KOPT-K1 (cell line): ENCODE measurements around the gene IGLL5.

Source experiments
- H3K27ac ChIP-seq: fragments of 200-600 bp; sonication (generic); 2 replicates; pipeline ENCODE4 v1.5.1; 2016; ENCODE audit warnings: antibody characterized with exemption, mild to moderate bottlenecking, low read depth, low read length; ENCODE audit not compliant: poor library complexity, severe bottlenecking
- H3K36me3 ChIP-seq: fragments of 200-600 bp; sonication (generic); 2 replicates; pipeline ENCODE4 v1.5.1; 2017; ENCODE audit warnings: antibody characterized with exemption, mild to moderate bottlenecking, low read length, moderate library complexity; ENCODE audit not compliant: insufficient read depth
- H3K9me3 ChIP-seq: fragments of 200-600 bp; sonication (generic); 2 replicates; pipeline ENCODE4 v1.5.1; 2017; ENCODE audit warnings: antibody characterized with exemption, low read length, mild to moderate bottlenecking; ENCODE audit not compliant: insufficient read depth, poor library complexity, severe bottlenecking

IGLL5 gene

DNA sequence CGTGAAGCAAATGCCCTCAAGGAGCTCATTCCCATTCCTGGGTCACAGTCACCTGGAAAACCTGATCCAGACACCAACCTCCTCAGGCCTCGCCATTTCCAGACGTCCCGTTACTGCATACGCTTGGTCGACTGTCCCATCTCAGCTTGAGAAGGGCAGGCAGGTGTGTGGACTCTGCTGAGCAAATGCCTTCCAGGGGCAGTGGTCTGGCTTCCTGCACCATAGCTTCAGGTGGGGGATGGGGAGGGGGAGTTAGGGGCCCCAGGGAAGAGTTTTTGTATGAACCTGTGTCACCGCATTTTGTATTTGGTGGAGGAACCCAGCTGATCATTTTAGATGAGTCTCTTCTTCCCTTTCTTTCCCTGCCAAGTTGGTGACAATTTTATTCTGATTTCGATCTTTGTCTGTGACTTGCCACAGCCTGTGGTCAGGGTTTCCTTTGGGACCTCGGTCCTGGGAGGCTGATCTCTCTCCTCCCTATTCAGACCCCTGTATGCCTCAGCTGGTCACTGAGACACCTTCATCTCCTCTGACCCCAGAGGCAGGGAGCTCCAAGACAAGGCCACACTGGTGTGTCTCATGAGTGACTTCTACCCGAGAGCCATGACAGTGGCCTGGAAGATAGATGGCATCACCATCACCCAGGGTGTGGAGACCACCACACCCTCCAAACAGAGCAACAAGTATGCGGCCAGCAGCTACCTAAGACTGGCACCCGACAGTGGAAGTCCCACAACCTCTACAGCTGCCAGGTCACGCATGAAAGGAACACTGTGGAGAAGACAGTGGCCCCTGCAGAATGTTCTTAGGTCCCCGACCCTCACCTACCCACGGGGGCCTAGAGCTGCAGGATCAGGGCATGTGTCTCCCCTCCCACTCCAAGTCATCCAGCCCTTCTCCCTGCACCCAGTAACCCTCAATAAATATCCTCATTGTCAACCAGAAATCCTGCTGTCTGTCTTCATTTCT, 22.9 kb downstream of the IGLL5 start:
- H3K36me3 ChIP-seq, result no peaks in the 10 kb centered on the region
- H3K9me3 ChIP-seq, result no peaks in the 10 kb centered on the region
- no peak overlapping the region for H3K27ac ChIP-seq

DNA sequence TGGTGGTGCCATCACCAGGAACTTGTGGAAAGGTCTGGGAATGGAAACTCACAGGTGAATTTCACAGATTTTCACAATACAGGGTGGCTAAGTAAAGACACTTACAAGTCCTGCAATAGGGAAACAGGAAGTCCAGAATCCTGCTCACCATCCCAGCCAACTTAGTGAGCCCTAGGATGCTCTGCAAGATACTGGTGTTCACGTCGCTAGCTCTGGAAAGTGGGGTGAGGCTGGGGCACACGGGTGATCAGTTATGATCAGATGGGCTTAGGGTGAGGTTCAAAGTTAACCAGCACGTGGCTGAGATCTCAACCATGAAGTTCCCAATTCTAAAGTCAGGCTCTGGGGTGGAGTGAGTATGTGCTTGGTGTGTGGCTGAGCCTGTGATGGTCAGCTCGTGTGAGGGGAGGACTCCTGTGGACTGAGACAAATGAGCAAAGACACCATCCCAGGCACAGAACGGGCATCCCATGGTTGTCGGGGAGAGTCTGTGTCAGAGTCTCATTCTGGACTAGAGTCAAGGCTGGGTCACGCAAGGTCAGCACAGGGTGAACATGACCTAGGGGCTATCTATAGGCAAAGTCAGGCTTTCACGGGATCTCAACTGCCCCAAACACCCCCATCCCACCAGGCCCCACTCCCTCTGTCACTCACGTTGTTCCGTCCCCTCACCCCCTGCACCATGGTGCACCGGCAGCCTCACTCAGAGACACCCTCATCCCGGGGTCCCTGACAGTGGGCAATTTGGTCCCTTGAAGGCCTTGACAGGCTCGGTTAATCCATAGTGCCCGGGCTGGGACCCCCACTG, 23.9 kb downstream of the IGLL5 start:
- H3K27ac ChIP-seq, result no peak overlapping the region
- no peaks in the 10 kb centered on the region for H3K36me3 ChIP-seq
- no peaks in the 10 kb centered on the region for H3K9me3 ChIP-seq

DNA sequence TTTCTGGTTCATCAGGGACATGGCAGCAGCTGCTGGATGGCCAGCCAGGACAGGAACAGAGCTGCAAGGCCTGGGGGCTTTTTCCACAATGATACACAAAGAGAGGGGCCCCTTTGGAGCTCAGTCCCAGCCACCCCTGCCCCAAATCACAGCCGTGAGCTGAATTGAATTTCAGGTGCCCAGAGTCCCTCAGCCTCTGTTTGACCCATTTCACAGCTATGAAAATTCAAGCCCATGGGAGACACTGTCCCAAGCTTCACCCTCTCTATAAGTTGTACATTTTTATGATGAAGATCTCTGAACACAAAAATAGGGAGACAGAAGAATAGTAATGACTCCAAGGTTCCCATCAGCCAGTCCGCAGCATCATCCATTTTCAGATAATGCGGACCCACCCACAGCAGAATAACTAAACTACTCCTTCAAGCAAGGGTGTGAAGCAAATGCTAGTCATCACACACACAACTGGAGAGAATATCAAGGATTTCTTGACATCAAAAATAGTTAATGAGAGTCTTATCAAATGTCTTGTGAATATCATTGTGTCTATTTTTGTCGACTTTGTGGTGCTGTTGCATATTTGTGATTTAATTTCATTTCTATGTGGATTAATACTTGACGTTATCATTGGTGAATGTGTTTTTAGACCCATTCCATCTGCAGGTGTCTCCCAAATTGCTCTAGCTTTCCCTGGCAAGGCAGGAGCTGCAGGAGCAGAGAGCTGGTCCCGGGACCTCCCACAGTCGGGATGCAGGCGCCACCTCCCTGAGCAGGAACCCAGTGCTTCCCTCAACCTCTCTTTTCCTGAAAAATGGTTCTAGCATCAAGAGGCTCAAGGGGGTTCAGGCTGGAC, 24.7 kb downstream of the IGLL5 start:
- no peak overlapping the region for H3K27ac ChIP-seq
- no peaks in the 10 kb centered on the region for H3K9me3 ChIP-seq
- H3K36me3 ChIP-seq, result no peaks in the 10 kb centered on the region

DNA sequence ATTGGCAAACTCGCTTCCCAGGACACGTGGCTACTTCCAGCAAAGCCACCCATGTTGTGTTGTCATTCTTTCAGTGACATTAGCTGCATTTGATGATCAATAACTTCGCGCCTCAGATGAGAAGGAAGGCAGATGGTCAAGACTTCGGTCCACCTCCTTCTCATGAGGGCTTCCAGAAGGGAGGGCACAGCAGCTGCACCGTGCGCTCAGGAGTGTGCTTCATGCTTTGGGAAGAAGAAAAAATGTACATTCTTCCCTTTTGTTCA, 25.3 kb downstream of the IGLL5 start:
- Histone ChIP-seq H3K9me3 (no peaks in the 10 kb centered on the region), H3K27ac (no peak overlapping the region)

DNA sequence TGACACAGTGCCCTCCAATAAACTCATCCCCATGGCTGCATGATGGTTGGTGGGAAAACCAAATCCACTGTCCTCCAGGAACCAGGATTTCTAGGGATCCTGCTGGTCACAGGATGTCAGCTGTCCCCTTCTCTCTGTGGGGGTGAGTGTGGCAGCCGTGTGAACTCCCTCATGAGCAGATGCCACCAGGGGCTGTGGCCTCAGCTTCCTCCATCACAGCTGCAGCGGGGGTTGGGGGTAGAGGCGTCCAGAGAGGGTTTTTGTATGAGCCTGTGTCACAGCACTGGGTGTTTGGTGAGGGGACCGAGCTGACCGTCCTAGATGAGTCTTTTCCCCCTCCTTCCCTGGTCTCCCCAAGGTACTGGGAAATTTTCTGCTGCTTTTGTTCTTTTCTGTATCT, 26.4 kb downstream of the IGLL5 start:
- H3K9me3 ChIP-seq, result no peaks in the 10 kb centered on the region
- no peak overlapping the region for H3K27ac ChIP-seq
- no peaks in the 10 kb centered on the region for H3K36me3 ChIP-seq

More for the DNA sequence above, 25.3 kb downstream of the IGLL5 start:
- H3K36me3 ChIP-seq, result no peaks in the 10 kb centered on the region

DNA sequence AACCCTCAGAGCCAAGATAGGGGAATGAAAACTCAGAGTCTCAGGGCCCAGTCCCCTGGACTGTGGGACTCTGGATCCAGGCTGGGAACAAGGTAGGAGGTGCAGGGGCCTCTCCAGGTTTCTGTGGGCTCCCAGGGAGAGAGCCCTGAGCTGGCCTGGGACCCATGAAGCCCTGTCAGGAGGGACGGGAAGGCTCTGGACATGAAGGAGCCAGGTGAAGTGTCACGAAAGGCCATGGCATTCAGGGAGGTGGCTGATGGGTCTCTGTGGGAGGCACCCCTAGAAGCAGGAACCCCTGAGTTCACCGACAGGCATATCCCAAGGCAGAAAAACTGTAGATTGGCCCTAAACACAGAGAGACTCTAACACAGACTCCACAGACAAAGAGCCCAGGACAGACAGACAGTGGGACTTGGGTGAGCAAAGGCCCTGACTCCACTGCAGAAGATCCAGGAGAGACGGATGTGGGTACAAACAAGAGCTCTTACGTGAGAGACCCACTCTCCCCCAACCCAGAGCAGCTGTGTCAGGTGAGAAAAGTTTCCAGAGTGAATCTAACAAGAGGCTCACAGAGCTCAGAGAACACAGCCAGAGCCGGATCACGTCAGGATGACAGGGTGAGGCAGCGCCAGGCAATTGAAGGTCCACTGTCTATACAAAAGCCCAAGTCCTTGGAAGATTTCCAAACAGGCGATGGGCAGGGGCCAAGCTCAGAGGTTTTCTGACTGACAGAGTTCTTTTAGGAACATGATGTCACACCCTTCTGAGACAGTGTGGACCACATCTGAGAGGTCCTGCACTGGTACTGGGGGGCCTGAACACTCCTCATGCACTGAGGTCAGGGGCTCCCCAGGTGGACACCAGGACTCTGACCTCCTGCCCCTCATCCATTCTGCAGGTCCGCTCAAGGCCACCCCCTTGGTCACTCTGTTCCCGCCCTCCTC, 27.4 kb downstream of the IGLL5 start:
- H3K27ac ChIP-seq, result no peak overlapping the region
- H3K9me3 ChIP-seq, result no peaks in the 10 kb centered on the region

DNA sequence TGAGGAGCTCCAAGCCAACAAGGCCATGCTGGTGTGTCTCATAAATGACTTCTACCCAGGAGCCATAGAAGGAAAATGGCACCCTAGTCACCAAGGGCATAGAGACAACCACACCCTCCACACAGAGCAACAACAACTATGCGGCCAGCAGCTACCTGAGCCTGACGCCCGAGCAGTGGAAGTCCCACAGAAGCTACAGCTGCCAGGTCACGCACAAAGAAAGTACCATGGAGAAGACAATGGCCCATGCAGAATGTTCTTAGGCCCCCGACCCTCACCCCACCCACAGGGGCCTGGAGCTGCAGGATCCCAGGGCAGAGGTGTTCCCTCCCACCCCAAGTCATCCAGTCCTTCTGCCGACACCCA, 28.0 kb downstream of the IGLL5 start:
- no peaks in the 10 kb centered on the region for H3K9me3 ChIP-seq
- no peak overlapping the region for H3K27ac ChIP-seq
- no peaks in the 10 kb centered on the region for H3K36me3 ChIP-seq

More for the DNA sequence above, 27.4 kb downstream of the IGLL5 start:
- H3K36me3 ChIP-seq, result no peaks in the 10 kb centered on the region

DNA sequence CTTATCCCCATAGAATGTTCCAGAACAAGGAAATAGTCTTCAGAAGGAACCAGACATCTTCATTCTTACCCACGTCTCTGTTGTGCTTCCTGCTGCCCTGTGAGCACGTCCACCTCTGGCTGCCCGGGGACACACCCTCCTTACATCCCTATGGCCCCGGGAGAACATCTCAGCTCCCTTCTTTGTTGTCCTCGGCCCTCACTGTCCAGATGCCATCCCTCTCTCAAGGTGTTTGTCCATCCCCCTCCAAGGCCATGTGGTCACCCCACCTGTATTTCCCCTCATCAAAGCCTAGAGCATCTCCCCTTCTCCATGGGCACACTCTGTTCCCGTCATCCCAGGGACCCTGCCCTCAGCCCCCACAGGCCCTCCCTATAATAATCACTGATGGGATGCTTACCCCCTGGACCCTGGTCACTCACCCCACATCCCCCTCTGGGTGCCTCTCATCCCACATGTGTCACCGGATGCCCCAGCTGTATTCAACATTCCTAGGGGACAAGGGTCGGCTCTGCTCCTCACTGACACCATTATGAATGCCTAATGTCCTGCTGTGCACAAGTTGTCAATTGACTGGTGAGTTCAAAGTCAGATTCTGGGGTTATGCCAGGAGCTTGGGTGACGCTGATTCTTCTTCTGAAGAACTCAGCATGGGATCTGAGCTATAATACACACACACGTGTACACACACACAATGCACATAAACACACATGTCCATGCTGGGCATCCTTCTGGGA, 28.8 kb downstream of the IGLL5 start:
- Histone ChIP-seq H3K27ac (no peak overlapping the region), H3K9me3 (no peaks in the 10 kb centered on the region), H3K36me3 (no peaks in the 10 kb centered on the region)

DNA sequence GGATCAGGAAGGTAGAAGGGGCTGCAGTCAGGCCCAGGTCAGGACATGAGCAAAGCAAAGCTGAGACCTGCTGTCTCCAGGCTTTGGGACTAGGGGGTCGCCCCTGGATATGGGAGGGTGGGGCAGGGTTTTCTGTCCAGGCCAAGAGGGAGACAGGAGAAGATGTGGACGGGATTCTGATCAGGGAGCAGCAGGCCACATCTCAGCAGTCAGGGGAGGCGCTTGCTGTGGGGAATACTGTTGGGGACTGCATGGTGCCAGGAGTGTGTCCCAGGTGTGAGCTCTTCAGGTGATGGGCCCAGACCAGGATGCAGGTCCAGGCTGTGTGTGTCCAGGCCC, 29.3 kb downstream of the IGLL5 start:
- Histone ChIP-seq H3K9me3 (no peaks in the 10 kb centered on the region), H3K27ac (no peak overlapping the region), H3K36me3 (no peaks in the 10 kb centered on the region)

DNA sequence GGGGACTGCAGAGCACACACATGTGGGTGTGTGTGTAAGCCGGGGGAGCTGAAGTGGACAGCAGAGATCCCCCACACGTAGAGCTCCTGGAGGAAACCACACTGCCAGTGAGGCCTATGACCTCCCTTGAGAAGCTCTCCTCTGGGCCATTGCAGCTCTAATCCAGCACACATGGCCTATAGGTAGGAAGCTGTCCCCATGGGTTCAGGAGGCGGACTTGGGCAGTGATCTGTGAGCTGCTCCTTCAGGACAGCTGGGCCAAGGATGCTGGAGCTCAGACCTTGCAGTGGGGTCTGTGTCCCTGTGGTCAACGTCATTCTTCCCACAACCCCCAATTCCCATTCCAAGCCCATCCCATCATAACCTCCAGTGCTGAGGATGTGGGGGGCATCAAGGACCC, 29.8 kb downstream of the IGLL5 start:
- H3K9me3 ChIP-seq, result no peaks in the 10 kb centered on the region
- H3K36me3 ChIP-seq, result no peaks in the 10 kb centered on the region
- H3K27ac ChIP-seq, result no peak overlapping the region

DNA sequence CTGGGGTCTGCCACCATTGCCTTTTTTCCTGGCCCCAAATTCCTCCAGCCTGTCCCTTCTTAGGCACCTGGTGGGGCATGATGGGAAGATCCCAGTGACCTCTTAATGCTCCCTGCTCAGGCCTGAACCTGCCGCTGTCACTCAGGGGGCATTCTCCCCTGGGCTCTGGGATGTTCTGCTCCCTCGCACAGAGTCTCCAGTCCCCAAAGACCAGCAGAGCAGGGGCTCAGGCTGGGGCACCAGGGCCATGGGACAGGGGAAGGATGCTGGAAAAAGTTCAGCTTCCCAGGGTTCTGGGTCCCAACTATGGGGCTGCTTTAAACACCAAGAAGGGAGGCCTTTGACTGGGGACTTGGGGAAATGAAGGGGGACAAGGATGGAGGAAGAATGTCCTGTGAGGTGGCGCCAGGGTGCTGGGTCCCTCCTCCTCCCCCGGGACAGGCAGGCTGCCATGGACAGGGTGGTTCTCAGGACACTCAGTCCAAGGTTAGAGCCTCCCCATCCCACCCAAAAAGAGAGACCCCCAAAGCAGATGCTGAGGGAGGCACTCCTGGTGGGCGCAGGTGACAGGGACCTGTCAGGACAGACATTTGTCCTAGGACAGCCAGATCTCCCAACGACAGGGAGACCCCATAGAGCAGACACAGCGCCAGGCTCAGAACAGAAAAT, 30.8 kb downstream of the IGLL5 start:
- H3K27ac ChIP-seq, result no peak overlapping the region
- no peaks in the 10 kb centered on the region for H3K9me3 ChIP-seq
- H3K36me3 ChIP-seq, result no peaks in the 10 kb centered on the region

DNA sequence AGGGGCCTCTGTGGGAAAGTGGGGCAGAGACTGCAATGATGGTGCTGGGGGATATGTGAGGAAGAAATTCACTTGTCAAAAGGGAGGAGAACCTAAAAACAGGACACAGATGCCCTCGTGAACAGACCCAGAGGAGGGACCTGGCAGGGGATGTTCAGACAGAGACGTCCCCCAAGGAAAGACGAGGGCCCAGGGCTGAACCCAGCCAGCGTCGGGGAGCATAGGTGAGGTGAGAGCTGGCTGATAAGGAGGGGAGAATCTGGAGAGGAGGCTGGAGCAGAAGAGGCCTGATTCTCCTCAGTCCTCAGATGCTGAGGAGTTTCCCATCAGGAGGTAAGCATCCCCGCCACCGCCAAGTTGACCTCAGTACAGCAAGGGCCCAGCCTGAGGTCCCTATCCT, 31.4 kb downstream of the IGLL5 start:
- Histone ChIP-seq H3K27ac (no peak overlapping the region), H3K36me3 (no peaks in the 10 kb centered on the region), H3K9me3 (no peaks in the 10 kb centered on the region)

DNA sequence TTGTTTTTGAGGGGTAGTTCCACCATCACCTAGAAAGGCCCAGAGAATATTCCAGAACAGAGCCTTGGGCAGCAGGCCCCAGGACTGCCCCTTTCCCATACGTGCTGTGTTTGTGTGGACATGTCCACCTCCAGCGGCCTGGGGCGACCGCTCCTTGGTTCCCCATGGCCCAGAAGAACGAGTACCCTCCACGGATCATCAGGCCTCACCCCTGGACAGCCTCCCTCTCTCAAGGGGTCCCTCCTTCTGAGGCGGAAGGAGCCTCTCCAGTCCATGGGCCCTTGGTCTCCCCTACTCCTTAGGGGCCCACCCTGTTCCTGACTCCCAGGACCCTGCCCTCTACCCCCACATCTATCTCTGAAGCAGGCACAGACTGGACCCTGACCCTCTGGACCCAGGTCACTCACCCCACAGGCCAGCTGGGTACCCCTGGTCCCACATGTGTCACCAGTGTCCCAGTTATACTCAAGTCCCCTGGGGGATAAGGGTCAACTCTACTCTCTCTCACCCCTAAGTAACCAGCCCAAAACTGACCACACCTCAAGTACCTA, 32.6 kb downstream of the IGLL5 start:
- H3K27ac ChIP-seq, result no peak overlapping the region
- H3K36me3 ChIP-seq, result no peaks in the 10 kb centered on the region
- no peaks in the 10 kb centered on the region for H3K9me3 ChIP-seq
